Activated CD4-positive, alpha-beta T cell treated with anti-CD3 and anti-CD28 coated beads, Interleukin-2, amount 10 ng/mL, durations not matched to agents 24 days and 14 days (primary cell): ENCODE measurements around the gene LCE3C. TPM values are rescaled to one million over a fixed set of nuclear protein-coding genes. Genes with fewer than 3 reads are reported as not detected.
A peak's percentile ranks its signal among the peaks of the same experiment; 100 is the strongest.

Experiments
- DNase-seq: peaks from one replicate; pipeline ENCODE4 v3.0.0; 2022
- H3K27ac Mint-ChIP-seq: one replicate; pipeline ENCODE4 v1.8.0; 2022; ENCODE audit warnings: mild to moderate bottlenecking, mixed read lengths
- H3K27me3 Mint-ChIP-seq: one replicate; pipeline ENCODE4 v1.8.0; 2022; ENCODE audit warnings: mixed read lengths
- H3K36me3 Mint-ChIP-seq: one replicate; pipeline ENCODE4 v1.8.0; 2022; ENCODE audit warnings: low read depth, mild to moderate bottlenecking, mixed read lengths
- H3K4me1 Mint-ChIP-seq: one replicate; pipeline ENCODE4 v1.8.0; 2021; ENCODE audit warnings: mixed read lengths
- H3K4me3 Mint-ChIP-seq: one replicate; pipeline ENCODE4 v1.8.0; 2022; ENCODE audit warnings: mild to moderate bottlenecking, moderate library complexity, mixed read lengths
- H3K9me3 Mint-ChIP-seq: one replicate; pipeline ENCODE4 v1.8.0; 2021; ENCODE audit warnings: mixed read lengths
- intact Hi-C: fragments of 100-400 bp; cut with micrococcal nuclease; formaldehyde crosslinking; loops from one replicate; pipeline ENCODE4 v1.15.1; 2023
- total RNA-seq: library from RNA; stranded (reverse); gene quantifications from 2 replicates; pipeline ENCODE4 v1.2.3, GENCODE V29; 2022

Gene LCE3C
- total RNA-seq, 1 donor from 2014 or later: not detected

- Mint-ChIP-seq H3K27ac (no peak overlapping the region), H3K9me3 (no peaks in the 10 kb centered on the region), H3K36me3 (no peaks in the 10 kb centered on the region), H3K27me3 (peaks cover 8% of the 10 kb centered on the region), H3K4me3 (no peak overlapping the region), H3K4me1 (peaks cover 2% of the 10 kb centered on the region)
- intact Hi-C loops: no loop called here
- peak; percentile 30 for DNase-seq
These were observed 26.7 kb downstream of the LCE3C start for GRCh38 chr1:152626744-152627143.

- no peak overlapping the region for H3K27ac Mint-ChIP-seq
- intact Hi-C loops: no loop called here
- DNase-seq: peak; percentile 35
- peaks cover 23% of the 10 kb centered on the region for H3K27me3 Mint-ChIP-seq
- no peaks in the 10 kb centered on the region for H3K9me3 Mint-ChIP-seq
- no peak overlapping the region for H3K4me3 Mint-ChIP-seq
- H3K36me3 Mint-ChIP-seq: no peaks in the 10 kb centered on the region
- H3K4me1 Mint-ChIP-seq: no peaks in the 10 kb centered on the region
These were observed 30.6 kb downstream of the LCE3C start for GRCh38 chr1:152630596-152630995.

GRCh38 chr1:152640351-152640750 lies 40.3 kb downstream of the LCE3C start:
- H3K4me1 Mint-ChIP-seq: no peaks in the 10 kb centered on the region
- H3K4me3 Mint-ChIP-seq: no peak overlapping the region
- H3K9me3 Mint-ChIP-seq: no peaks in the 10 kb centered on the region
- H3K36me3 Mint-ChIP-seq: no peaks in the 10 kb centered on the region
- peaks cover 5% of the 10 kb centered on the region for H3K27me3 Mint-ChIP-seq
- no peak for DNase-seq
- intact Hi-C loops: no loop called here
- H3K27ac Mint-ChIP-seq: no peak overlapping the region

- Mint-ChIP-seq H3K27ac (no peak overlapping the region), H3K4me3 (no peak overlapping the region), H3K4me1 (no peaks in the 10 kb centered on the region), H3K9me3 (no peaks in the 10 kb centered on the region), H3K27me3 (peaks cover 5% of the 10 kb centered on the region), H3K36me3 (no peaks in the 10 kb centered on the region)
- no peak for DNase-seq
- intact Hi-C loops: no loop called here
These were observed 43.9 kb downstream of the LCE3C start for GRCh38 chr1:152643945-152644344.

GRCh38 chr1:152645146-152645545 lies 45.1 kb downstream of the LCE3C start:
- DNase-seq: no peak
- Mint-ChIP-seq H3K36me3 (no peaks in the 10 kb centered on the region), H3K27ac (no peak overlapping the region), H3K27me3 (peaks cover 6% of the 10 kb centered on the region), H3K9me3 (no peaks in the 10 kb centered on the region), H3K4me1 (no peaks in the 10 kb centered on the region), H3K4me3 (no peak overlapping the region)
- intact Hi-C loops: no loop called here

GRCh38 chr1:152646656-152647055 lies 46.6 kb downstream of the LCE3C start:
- H3K4me3 Mint-ChIP-seq: no peak overlapping the region
- H3K9me3 Mint-ChIP-seq: no peaks in the 10 kb centered on the region
- no peak for DNase-seq
- peaks cover 15% of the 10 kb centered on the region for H3K27me3 Mint-ChIP-seq
- H3K4me1 Mint-ChIP-seq: no peaks in the 10 kb centered on the region
- no peak overlapping the region for H3K27ac Mint-ChIP-seq
- intact Hi-C loops: no loop called here
- H3K36me3 Mint-ChIP-seq: no peaks in the 10 kb centered on the region

Other genes starting within 250 kb of the LCE3C start
- not detected in 2 replicates for gene FLG2, start 240.2 kb upstream of the LCE3C start, total RNA-seq
- not detected in 2 replicates for gene CRNN, start 186.0 kb upstream of the LCE3C start, total RNA-seq
- not detected in 2 replicates for gene LCE5A, start 89.4 kb upstream of the LCE3C start, total RNA-seq
- not detected in 2 replicates for gene CRCT1, start 85.8 kb upstream of the LCE3C start, total RNA-seq
- not detected in 2 replicates for gene LCE3E, start 33.5 kb upstream of the LCE3C start, total RNA-seq
- gene LCE3D, start 19.7 kb upstream of the LCE3C start, total RNA-seq: not detected in 2 replicates
- not detected in 2 replicates for gene LCE3B, start 13.6 kb downstream of the LCE3C start, total RNA-seq
- gene LCE3A, start 22.9 kb downstream of the LCE3C start, total RNA-seq: not detected in 2 replicates
- not detected in 2 replicates for gene LCE2D, start 63.1 kb downstream of the LCE3C start, total RNA-seq
- gene LCE2C, start 75.0 kb downstream of the LCE3C start, total RNA-seq: not detected in 2 replicates
- not detected in 2 replicates for gene LCE2B, start 85.9 kb downstream of the LCE3C start, total RNA-seq
- not detected in 2 replicates for gene LCE2A, start 98.1 kb downstream of the LCE3C start, total RNA-seq
- gene LCE4A, start 107.9 kb downstream of the LCE3C start, total RNA-seq: not detected in 2 replicates
- gene KPRP, start 157.8 kb downstream of the LCE3C start, total RNA-seq: not detected in 2 replicates
- not detected in 2 replicates for gene LCE1F, start 174.9 kb downstream of the LCE3C start, total RNA-seq
- gene LCE1E, start 186.0 kb downstream of the LCE3C start, total RNA-seq: not detected in 2 replicates
- not detected in 2 replicates for gene LCE1D, start 196.5 kb downstream of the LCE3C start, total RNA-seq
- gene LCE1C, start 206.4 kb downstream of the LCE3C start, total RNA-seq: not detected in 2 replicates
- gene LCE1B, start 211.7 kb downstream of the LCE3C start, total RNA-seq: not detected in 2 replicates
- not detected in 2 replicates for gene LCE1A, start 227.2 kb downstream of the LCE3C start, total RNA-seq
- gene LCE6A, start 242.6 kb downstream of the LCE3C start, total RNA-seq: not detected in 2 replicates